Left lung (tissue), 10 donors: ENCODE data around the gene SDHB. TPM values are rescaled to one million over a fixed set of nuclear protein-coding genes. Genes with fewer than 3 reads are reported as not detected.

Source experiments
- ATAC-seq: fragments of 200-7000 bp; cut with Tn5 transposase; one replicate; pipeline ENCODE4 v1.9.1; 2020; ENCODE audit warnings: moderate library complexity
- DNase-seq, 4 donors: peaks; one replicate each; pipeline ENCODE4 v3.0.0-alpha.2; 2013 to 2020
- H3K27ac ChIP-seq, 2 donors: fragments of 200-600 bp; sonication (generic) in 1 of 2; one replicate each; pipeline versions ENCODE4 v1.5.0 to v1.8.0; 2020 to 2021
- H3K27me3 ChIP-seq, 2 donors: fragments of 200-600 bp; sonication (generic) in 1 of 2; one replicate each; pipeline versions ENCODE4 v1.5.0 to v1.8.0; 2020 to 2021
- H3K36me3 ChIP-seq, 2 donors: fragments of 200-600 bp; sonication (generic) in 1 of 2; one replicate each; pipeline versions ENCODE4 v1.5.0 to v1.8.0; 2020 to 2021
- H3K4me1 ChIP-seq, 2 donors: fragments of 200-600 bp; one replicate each; pipeline ENCODE4 v1.8.0; 2021
- H3K4me3 ChIP-seq, 2 donors: fragments of 200-600 bp; sonication (generic) in 1 of 2; one replicate each; pipeline versions ENCODE4 v1.5.0 to v1.8.0; 2020 to 2021; ENCODE audit warnings: mild to moderate bottlenecking in 1 of 2
- H3K9me3 ChIP-seq, 2 donors: fragments of 200-600 bp; sonication (generic) in 1 of 2; one replicate each; pipeline versions ENCODE4 v1.5.0 to v1.8.0; 2020 to 2021
- intact Hi-C, 2 donors: fragments of 100-400 bp; cut with DNase I; formaldehyde crosslinking; loops; one replicate each; pipeline versions ENCODE4 v1.11.2 to v1.14.2; 2022
- polyA plus RNA-seq, 6 donors: library from polyadenylated mRNA; unstranded; fragments of 120-200 nt; gene quantifications; one replicate each; pipeline ENCODE4 v1.2.1, GENCODE V29; 2013; ENCODE audit not compliant: insufficient read length in 6 of 6
- total RNA-seq, 2 donors: library from RNA; stranded (reverse); fragmentation: NEBNext Ultra II Directional; extraction: Animal tissue kit (Norgen Biotek cat#: 25700); gene quantifications; one replicate each; pipeline ENCODE4 v1.2.1, GENCODE V29; 2021
- TF ChIP-seq, protein P1 (sequence below), 2 donors: fragments of 200-600 bp; sonication (generic) in 1 of 2; IDR thresholded peaks; one replicate each; pipeline versions ENCODE4 v1.5.0 to v1.8.0; 2021; ENCODE audit warnings: antibody characterized with exemption in 2 of 2
- donor health status: DM: no; HTN: yes; CAD: no.
- donor health status: DM: no; HTN: no; CAD: no.

SDHB gene
- total and polyA plus RNA-seq, 8 donors: 86.8 to 110 (median 98.1) TPM

- ATAC-seq (no peak), DNase-seq (no peak)
- intact Hi-C loops: no loop called here
- Histone ChIP-seq H3K9me3 (no peaks in the 10 kb centered on the region), H3K4me3 (no peak overlapping the region), H3K4me1 (peaks cover 6 to 14% of the 10 kb centered on the region in 2 donors), H3K27me3 (peaks cover 0 to 35% of the 10 kb centered on the region in 2 donors), H3K27ac (no peak overlapping the region), H3K36me3 (no peaks in the 10 kb centered on the region)
- TF ChIP-seq, protein P1, sequence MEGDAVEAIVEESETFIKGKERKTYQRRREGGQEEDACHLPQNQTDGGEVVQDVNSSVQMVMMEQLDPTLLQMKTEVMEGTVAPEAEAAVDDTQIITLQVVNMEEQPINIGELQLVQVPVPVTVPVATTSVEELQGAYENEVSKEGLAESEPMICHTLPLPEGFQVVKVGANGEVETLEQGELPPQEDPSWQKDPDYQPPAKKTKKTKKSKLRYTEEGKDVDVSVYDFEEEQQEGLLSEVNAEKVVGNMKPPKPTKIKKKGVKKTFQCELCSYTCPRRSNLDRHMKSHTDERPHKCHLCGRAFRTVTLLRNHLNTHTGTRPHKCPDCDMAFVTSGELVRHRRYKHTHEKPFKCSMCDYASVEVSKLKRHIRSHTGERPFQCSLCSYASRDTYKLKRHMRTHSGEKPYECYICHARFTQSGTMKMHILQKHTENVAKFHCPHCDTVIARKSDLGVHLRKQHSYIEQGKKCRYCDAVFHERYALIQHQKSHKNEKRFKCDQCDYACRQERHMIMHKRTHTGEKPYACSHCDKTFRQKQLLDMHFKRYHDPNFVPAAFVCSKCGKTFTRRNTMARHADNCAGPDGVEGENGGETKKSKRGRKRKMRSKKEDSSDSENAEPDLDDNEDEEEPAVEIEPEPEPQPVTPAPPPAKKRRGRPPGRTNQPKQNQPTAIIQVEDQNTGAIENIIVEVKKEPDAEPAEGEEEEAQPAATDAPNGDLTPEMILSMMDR (IDR thresholded peaks at IDR 0.05): no peak
These were observed 76.9 kb downstream of the SDHB start for GRCh38 chr1:16976966-16977365.

GRCh38 chr1:16975838-16976237 lies 78.0 kb downstream of the SDHB start:
- H3K27ac ChIP-seq: no peak overlapping the region
- intact Hi-C loops: no loop called here

GRCh38 chr1:16975211-16975610 lies 78.6 kb downstream of the SDHB start:
- Histone ChIP-seq H3K4me1 (peaks cover 6 to 8% of the 10 kb centered on the region in 2 donors), H3K27ac (no peak overlapping the region), H3K36me3 (peaks cover 0 to 9% of the 10 kb centered on the region in 2 donors), H3K27me3 (peaks cover 0 to 17% of the 10 kb centered on the region in 2 donors), H3K4me3 (no peak overlapping the region), H3K9me3 (no peaks in the 10 kb centered on the region)
- ATAC-seq: no peak
- DNase-seq: no peak
- TF ChIP-seq, protein P1 (IDR thresholded peaks at IDR 0.05): no peak
- intact Hi-C loops: no loop called here

More at GRCh38 chr1:16975838-16976237, 78.0 kb downstream of the SDHB start:
- Histone ChIP-seq H3K4me1 (peaks cover 6 to 14% of the 10 kb centered on the region in 2 donors), H3K36me3 (peaks cover 0 to 4% of the 10 kb centered on the region in 2 donors), H3K27me3 (peaks cover 0 to 24% of the 10 kb centered on the region in 2 donors), H3K9me3 (no peaks in the 10 kb centered on the region), H3K4me3 (no peak overlapping the region)
- DNase-seq: no peak
- no peak for ATAC-seq
- TF ChIP-seq, protein P1 (IDR thresholded peaks at IDR 0.05): no peak

GRCh38 chr1:16973215-16973614 lies 80.6 kb downstream of the SDHB start:
- DNase-seq: no peak
- TF ChIP-seq, protein P1 (IDR thresholded peaks at IDR 0.05): no peak

GRCh38 chr1:16972189-16972895 lies 81.5 kb downstream of the SDHB start:
- H3K27ac ChIP-seq: no peak overlapping the region
- intact Hi-C loops: no loop called here
- DNase-seq (no peak), ATAC-seq (no peak)
- H3K27me3 ChIP-seq: no peaks in the 10 kb centered on the region
- no peaks in the 10 kb centered on the region for H3K9me3 ChIP-seq
- TF ChIP-seq, protein P1 (IDR thresholded peaks at IDR 0.05): no peak
- H3K36me3 ChIP-seq: peaks cover 0 to 25% of the 10 kb centered on the region in 2 donors
- peaks cover 0 to 4% of the 10 kb centered on the region in 2 donors for H3K4me1 ChIP-seq
- H3K4me3 ChIP-seq: no peak overlapping the region

More at GRCh38 chr1:16973215-16973614, 80.6 kb downstream of the SDHB start:
- no peak for ATAC-seq
- Histone ChIP-seq H3K27me3 (no peaks in the 10 kb centered on the region), H3K36me3 (peaks cover 0 to 22% of the 10 kb centered on the region in 2 donors), H3K27ac (no peak overlapping the region), H3K4me1 (no peaks in the 10 kb centered on the region), H3K4me3 (no peak overlapping the region), H3K9me3 (no peaks in the 10 kb centered on the region)
- intact Hi-C loops: no loop called here
